A673 (cell line): Measurements from ENCODE around the gene P2RX3. TPM values are rescaled to one million over a fixed set of nuclear protein-coding genes. Genes with fewer than 3 reads are reported as not detected.
A peak's percentile ranks its signal among the peaks of the same experiment; 100 is the strongest.

Experiments used
- BruUV-seq: library from RNA; stranded (reverse); fragments of 400-500 nt; replicated peaks from 2 replicates; lab custom pipeline; 2021; lab: Mats Ljungman, UMichigan
- CTCF ChIA-PET: fragments of 300-600 bp; sonication (Branson Sonifier 250); formaldehyde crosslinking; loops from one replicate; lab custom pipeline; 2022; ENCODE audit warnings: antibody characterized with exemption; lab: Charles Lee
- POLR2A ChIA-PET: fragments of 300-600 bp; sonication (Branson Sonifier 250); formaldehyde crosslinking; loops from one replicate; lab custom pipeline; 2022; ENCODE audit warnings: antibody characterized with exemption; ENCODE audit not compliant: low non-redundant PET; lab: Charles Lee
- DNase-seq: peaks from one replicate; pipeline ENCODE4 v3.0.0-alpha.2; 2015; ENCODE audit warnings: low spot score
- H3K27ac ChIP-seq: fragments of 200-600 bp; sonication (generic); 2 replicates; pipeline ENCODE4 v1.5.1; 2016; ENCODE audit warnings: mixed run types, low read depth, mild to moderate bottlenecking, mixed read lengths, antibody characterized with exemption, low read length; ENCODE audit not compliant: poor library complexity, severe bottlenecking
- H3K27me3 ChIP-seq: fragments of 200-600 bp; sonication (generic); replicated peaks from 2 replicates; pipeline ENCODE4 v1.6.1; 2017; ENCODE audit warnings: mixed run types, low read depth, mild to moderate bottlenecking, mixed read lengths, antibody characterized with exemption, low read length; ENCODE audit not compliant: insufficient read depth, poor library complexity
- H3K36me3 ChIP-seq: fragments of 200-600 bp; sonication (generic); 2 replicates; pipeline ENCODE4 v1.6.1; 2016; ENCODE audit warnings: mixed run types, mild to moderate bottlenecking, mixed read lengths, antibody characterized with exemption, low read length; ENCODE audit not compliant: insufficient read depth, poor library complexity, severe bottlenecking
- H3K4me1 ChIP-seq: fragments of 200-600 bp; sonication (generic); 2 replicates; pipeline ENCODE4 v1.6.1; 2017; ENCODE audit warnings: mixed run types, mild to moderate bottlenecking, mixed read lengths, antibody characterized with exemption, low read length; ENCODE audit not compliant: insufficient read depth, poor library complexity, severe bottlenecking
- H3K4me3 ChIP-seq: fragments of 200-600 bp; sonication (generic); 2 replicates; pipeline ENCODE4 v1.5.1; 2016; ENCODE audit warnings: low read depth, mixed run types, mild to moderate bottlenecking, mixed read lengths, low read length; ENCODE audit not compliant: poor library complexity, severe bottlenecking
- H3K9me3 ChIP-seq: fragments of 200-600 bp; sonication (generic); 2 replicates; pipeline ENCODE4 v1.6.1; 2016; ENCODE audit warnings: mixed run types, low read depth, mild to moderate bottlenecking, mixed read lengths, antibody characterized with exemption, low read length; ENCODE audit not compliant: poor library complexity, severe bottlenecking
- CTCF ChIP-seq: fragments of 300-800, 200-600 bp; sonication (generic); conservative IDR thresholded peaks from 2 replicates; pipeline ENCODE4 v1.5.1; 2017; ENCODE audit warnings: low read depth, mild to moderate bottlenecking, antibody characterized with exemption, low read length, moderate library complexity, mixed read lengths
- EZH2 ChIP-seq: fragments of 200-600 bp; sonication (generic); IDR thresholded peaks from 2 replicates; pipeline ENCODE4 v1.6.1; 2017; ENCODE audit warnings: borderline replicate concordance, low read depth, mild to moderate bottlenecking, mixed read lengths, antibody characterized with exemption, low read length; ENCODE audit not compliant: poor library complexity, severe bottlenecking
- intact Hi-C: fragments of 100-400 bp; cut with micrococcal nuclease; formaldehyde crosslinking; loops from one replicate; pipeline ENCODE4 v1.10.0; 2022; ENCODE audit not compliant: unreplicated experiment
- total RNA-seq: library from RNA; stranded (reverse); gene quantifications from 2 replicates; pipeline ENCODE4 v1.2.3, GENCODE V29; 2021

P2RX3 gene
- total RNA-seq, 1 experiment from 2014 or later, result not detected

GRCh38 chr11:57407010-57407920, 69.1 kb downstream of the P2RX3 start:
- no peaks in the 10 kb centered on the region for H3K4me1 ChIP-seq
- no peak overlapping the region for H3K4me3 ChIP-seq
- peaks cover 29% of the 10 kb centered on the region for H3K36me3 ChIP-seq
- POLR2A ChIA-PET, result interaction anchor here (0.6 kb wide), 1 partner anchor 194 kb away, joined by 3 read pairs; no protein-coding TSS in a partner anchor
- H3K27ac ChIP-seq, result no peak overlapping the region
- BruUV-seq, result TSS peak; percentile 89
- TF ChIP-seq CTCF, result no peak
- no peak for TF ChIP-seq EZH2
- no peak for DNase-seq
- CTCF ChIA-PET, result no interaction called here
- no peaks in the 10 kb centered on the region for H3K9me3 ChIP-seq
- H3K27me3 ChIP-seq, result no peaks in the 10 kb centered on the region
- intact Hi-C loops, result no loop called here

- no peak for DNase-seq
- Histone ChIP-seq H3K27me3 (no peaks in the 10 kb centered on the region), H3K4me3 (no peak overlapping the region), H3K36me3 (peaks cover 33% of the 10 kb centered on the region), H3K4me1 (no peaks in the 10 kb centered on the region), H3K27ac (no peak overlapping the region), H3K9me3 (no peaks in the 10 kb centered on the region)
- intact Hi-C loops, result no loop called here
- CTCF ChIA-PET, result no interaction called here
- TF ChIP-seq EZH2 (no peak), CTCF (no peak)
- POLR2A ChIA-PET, result no interaction called here
- BruUV-seq, result no TSS peak
Measured at GRCh38 chr11:57407941-57408475, 69.9 kb downstream of the P2RX3 start.

GRCh38 chr11:57408771-57409170, 70.6 kb downstream of the P2RX3 start:
- intact Hi-C loops, result no loop called here
- Histone ChIP-seq H3K36me3 (peaks cover 33% of the 10 kb centered on the region), H3K9me3 (no peaks in the 10 kb centered on the region), H3K27ac (no peak overlapping the region), H3K4me3 (no peak overlapping the region), H3K4me1 (no peaks in the 10 kb centered on the region), H3K27me3 (no peaks in the 10 kb centered on the region)
- ChIA-PET POLR2A (no interaction called here), CTCF (no interaction called here)
- DNase-seq, result no peak
- no TSS peak for BruUV-seq
- TF ChIP-seq EZH2 (no peak), CTCF (no peak)
